HG03045 (cell line): ENCODE measurements around the gene NOL3.

Experiments used
- ATAC-seq: cut with Tn5 transposase; IDR thresholded peaks from one replicate; pipeline ENCODE4 v1.9.1; 2021; ENCODE audit warnings: mild to moderate bottlenecking, moderate library complexity; ENCODE audit not compliant: unreplicated experiment

NOL3 gene

DNA sequence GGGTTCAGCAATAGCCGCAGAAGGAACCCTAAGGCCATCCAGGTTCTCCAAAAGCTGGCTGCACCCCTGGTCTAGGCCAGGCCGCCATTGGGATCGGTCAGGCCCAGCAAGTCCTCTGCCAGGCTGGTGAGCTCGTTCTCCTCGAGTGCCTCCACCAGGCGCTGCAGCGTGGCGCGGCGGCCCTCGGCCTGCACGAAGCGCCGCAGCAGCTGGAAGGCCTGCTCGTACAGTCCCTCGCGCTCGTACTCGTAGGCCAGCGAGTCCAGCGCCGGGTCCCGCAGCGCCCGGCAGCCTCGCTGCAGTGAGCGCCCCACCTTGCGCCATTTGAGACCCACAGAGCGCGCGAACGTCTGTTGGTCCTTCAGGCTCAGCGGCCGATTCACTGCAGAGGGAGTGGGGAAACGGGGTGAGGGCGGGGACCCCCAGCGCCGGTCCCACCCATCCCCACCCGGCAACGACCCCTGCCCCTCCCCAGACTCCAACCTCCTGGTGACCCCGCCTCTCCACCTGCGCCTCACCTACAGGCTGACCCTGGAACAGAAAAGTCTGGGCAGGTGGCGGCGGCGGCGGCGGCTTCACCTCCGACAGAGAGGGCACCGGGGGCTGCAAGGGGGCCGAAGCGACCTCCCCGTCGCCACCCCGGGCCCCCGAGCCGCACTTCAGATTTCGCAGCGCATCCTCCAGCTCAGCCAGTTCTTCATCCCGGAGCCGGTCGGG is 15.6 kb upstream of the NOL3 start:
- no peak for ATAC-seq

DNA sequence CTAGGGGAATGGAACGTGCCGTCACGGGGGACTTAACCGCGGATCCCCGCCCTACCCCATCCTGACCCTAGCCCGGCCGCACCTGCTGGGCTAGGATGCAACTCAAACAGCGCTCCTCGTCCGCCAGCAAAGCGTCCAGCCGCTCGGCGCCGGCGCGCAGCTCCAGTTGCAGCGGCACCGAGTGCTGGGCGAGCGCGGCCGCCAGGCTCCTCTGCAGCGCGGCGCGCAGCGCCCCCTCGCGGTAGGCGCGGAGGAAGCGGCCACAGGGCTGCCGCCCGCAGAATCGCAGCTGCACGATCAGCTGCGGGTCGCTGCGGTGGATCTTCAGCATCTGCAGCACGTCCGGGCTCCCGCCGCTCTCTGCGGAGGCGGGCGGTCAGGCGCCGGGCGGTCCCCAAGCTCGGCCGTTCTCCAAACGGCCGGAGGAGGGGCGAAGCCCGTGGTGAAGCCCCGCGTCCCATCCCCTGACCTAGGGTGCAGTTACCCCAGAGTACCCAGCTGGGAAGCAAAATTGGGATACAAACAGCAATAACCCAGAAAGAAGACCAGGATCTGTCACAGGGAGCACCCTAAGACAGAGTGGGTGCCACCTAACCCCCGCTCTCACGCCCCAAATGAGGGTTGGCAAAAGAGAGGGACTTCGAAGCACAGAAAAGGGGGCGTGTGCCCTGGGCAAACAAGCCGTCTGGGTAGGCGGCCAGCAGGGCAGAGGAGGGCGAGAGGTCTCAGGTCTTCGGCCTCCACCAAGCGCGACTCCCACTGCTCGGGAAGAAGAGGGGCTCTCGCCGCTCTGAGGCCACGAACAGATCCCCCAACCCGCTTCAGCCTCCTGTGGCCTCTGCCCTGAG is 14.8 kb upstream of the NOL3 start:
- no peak for ATAC-seq

DNA sequence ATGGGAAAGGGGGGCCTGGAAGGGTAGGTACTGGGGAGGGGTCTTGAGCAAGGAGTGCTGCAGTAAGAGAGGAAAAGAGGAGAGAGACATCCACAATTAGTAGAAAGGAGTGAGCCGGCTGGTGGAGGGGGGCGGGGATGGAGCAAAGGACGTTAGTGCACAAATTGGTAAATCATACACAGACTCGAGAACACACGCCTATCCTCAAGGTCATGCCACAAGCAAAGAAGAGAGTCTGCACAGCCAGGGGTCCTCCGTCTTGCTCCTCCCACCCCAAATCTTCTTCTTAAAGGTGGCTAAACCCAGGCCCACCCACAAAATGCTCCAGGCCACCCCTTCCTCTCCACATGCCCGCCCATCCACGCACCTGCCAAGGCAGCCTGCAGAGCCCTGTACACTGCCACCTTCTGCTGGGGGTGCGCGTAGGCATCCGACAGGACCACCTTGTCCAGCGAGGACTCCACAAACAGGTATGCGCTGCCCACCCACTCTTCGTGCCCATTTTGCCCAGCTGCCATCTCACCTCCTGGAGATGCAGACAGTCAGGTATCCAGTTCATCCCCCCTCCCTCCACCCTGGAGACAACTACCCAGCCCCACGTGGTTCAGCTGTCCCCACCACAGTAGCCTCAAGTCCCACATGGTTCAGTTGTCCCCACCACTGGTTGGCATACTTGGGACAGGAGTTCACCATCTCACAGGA is 14.0 kb upstream of the NOL3 start:
- ATAC-seq, result no peak

GRCh38 chr16:67157106-67157748 is 13.1 kb upstream of the NOL3 start:
- ATAC-seq, result no peak

GRCh38 chr16:67157892-67158635 is 12.3 kb upstream of the NOL3 start:
- ATAC-seq, result no peak

GRCh38 chr16:67158637-67159600 is 11.4 kb upstream of the NOL3 start:
- peak; percentile 42 for ATAC-seq

DNA sequence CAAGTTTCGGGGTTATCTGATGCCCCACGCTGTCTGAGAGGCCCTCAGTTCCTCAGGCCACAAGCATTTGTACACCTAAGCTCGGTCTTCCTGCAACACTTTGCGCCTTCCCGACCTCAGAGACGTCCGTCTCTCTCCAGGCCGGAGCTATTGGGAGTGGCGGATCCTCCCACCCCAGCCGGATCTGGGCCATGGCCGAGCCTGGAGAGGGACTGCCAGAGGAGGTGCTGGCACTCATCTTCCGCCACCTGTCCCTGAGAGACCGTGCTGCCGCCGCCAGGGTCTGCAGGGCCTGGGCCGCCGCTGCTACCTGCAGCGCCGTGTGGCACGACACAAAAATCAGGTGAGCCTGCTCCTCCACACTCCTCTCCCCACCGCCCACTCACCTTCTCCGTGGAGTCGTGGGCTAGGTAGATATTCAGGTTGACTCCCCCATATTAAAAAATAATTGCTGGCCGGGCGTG is 8.7 kb upstream of the NOL3 start:
- no peak for ATAC-seq

DNA sequence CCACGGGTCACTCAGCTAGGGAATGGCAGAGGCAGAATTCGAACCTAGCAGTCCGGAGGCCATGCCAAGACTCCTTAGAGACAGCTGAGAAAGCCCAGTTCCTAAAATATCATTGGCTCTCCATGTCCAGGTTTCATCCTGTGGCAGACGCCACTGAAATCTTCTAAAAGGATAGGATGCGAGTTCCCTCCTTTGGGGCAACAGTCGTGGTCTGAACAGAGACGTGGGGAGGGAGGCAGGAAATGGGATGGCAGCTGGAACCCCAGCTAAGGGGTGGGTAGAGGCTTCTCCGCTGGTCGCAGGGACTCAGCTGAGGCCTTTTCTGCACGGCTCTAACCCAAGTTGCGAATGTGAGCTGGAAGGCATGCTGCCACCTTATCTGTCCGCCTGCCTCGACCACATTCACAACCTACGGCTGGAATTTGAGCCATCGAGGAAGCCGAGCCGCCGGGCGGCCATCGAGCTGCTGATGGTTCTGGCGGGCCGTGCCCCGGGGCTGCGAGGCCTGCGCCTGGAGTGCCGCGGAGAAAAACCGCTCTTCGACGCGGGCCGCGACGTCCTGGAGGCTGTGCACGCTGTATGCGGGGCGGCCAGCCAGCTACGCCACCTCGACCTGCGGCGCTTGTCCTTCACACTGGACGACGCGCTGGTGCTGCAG is 7.7 kb upstream of the NOL3 start:
- no peak for ATAC-seq

GRCh38 chr16:67163164-67163998 is 7.0 kb upstream of the NOL3 start:
- no peak for ATAC-seq

- ATAC-seq, result no peak
These were observed 6.3 kb upstream of the NOL3 start for GRCh38 chr16:67163999-67164558.

- ATAC-seq, result no peak
These were observed 5.7 kb upstream of the NOL3 start, which contains the start of gene HSF4 for GRCh38 chr16:67164599-67165061. Gene HSF4 (plus strand): TSS chr16:67164745. CDS start chr16:67164812, 67 bp downstream.

DNA sequence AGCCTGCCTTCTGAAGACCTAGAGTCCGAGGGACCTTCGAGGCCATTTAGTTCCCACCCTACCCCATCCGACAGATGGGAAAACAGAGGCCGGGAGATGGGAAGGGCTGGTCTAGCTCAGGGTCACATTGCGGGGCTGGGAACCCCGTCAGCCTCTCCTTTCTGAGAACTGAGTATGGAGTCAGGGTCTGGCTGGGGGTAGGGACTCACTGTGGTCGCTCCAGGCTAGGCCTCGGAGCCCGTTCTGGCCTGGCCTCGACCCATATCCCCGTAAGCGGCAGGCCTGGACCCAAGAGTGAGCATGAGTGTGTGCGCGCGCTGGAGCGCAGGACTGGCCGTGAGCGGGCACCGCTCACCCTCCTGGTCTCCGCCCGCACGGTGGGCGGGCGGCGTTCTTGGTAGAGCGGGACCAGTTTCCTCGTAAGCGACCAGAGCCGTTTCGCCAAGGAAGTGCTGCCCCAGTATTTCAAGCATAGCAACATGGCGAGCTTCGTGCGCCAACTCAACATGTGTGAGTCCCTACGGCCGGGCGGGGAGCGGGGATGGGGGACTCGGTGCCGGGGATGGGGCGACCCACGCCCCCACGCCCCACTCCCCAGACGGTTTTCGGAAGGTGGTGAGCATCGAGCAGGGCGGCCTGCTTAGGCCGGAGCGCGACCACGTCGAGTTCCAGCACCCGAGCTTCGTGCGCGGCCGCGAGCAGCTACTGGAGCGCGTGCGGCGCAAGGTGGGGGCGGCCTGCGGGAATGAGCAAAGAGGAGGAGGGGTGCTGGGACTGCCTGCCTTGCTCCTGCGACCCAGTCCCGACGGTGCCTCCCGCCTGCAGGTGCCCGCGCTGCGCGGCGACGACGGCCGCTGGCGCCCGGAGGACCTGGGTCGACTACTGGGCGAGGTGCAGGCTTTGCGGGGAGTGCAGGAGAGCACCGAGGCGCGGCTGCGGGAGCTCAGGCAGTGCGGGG is 4.9 kb upstream of the NOL3 start:
- no peak for ATAC-seq

GRCh38 chr16:67166110-67166547 is 4.2 kb upstream of the NOL3 start:
- ATAC-seq, result no peak

GRCh38 chr16:67166598-67167168 is 3.7 kb upstream of the NOL3 start:
- ATAC-seq, result no peak

DNA sequence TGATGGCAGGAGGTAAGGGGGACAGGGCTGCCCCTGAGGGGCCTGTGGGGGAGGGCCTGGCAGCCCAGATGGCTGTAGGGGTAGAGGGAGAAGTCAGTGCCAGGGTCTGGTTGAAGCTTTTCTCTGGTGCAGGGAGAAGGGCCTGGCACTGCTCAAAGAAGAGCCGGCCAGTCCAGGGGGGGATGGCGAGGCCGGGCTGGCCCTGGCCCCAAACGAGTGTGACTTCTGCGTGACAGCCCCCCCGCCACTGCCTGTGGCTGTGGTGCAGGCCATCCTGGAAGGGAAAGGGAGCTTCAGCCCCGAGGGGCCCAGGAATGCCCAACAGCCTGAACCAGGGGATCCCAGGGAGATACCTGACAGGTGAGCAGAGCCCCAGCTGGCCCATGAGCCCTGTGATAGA is 2.8 kb upstream of the NOL3 start:
- ATAC-seq, result no peak

- no peak for ATAC-seq
These were observed 1.3 kb upstream of the NOL3 start for GRCh38 chr16:67169011-67169451.
